GM23338 (cell line): ENCODE data around the gene ADAT2. TPM values are rescaled to one million over a fixed set of nuclear protein-coding genes. Genes with fewer than 3 reads are reported as not detected.

Experiments used
- ATAC-seq: fragments of 200-7000 bp; cut with Tn5 transposase; 3 replicates; pipeline ENCODE4 v1.9.1; 2020
- DNase-seq: peaks from one replicate; pipeline ENCODE4 v3.0.0-alpha.2; 2015; ENCODE audit warnings: low spot score
- H2AFZ ChIP-seq: fragments of 200-600 bp; sonication (generic); 2 replicates; pipeline ENCODE4 v1.8.0; 2016; ENCODE audit warnings: antibody characterized with exemption, mild to moderate bottlenecking, moderate library complexity
- H3F3A ChIP-seq: fragments of 200-600 bp; sonication (generic); replicated peaks from 2 replicates; pipeline ENCODE4 v1.8.0; 2017; ENCODE audit warnings: antibody characterized with exemption, mixed run types, low read depth
- H3K27ac ChIP-seq: fragments of 200-600 bp; sonication (generic); 2 replicates; pipeline ENCODE4 v1.6.1; 2016; ENCODE audit warnings: low read depth
- H3K27me3 ChIP-seq: fragments of 200-600 bp; sonication (generic); 2 replicates; pipeline ENCODE4 v1.8.0; 2016; ENCODE audit warnings: mild to moderate bottlenecking, mixed run types, moderate library complexity; ENCODE audit not compliant: insufficient read depth
- H3K36me3 ChIP-seq: fragments of 200-600 bp; sonication (generic); 2 replicates; pipeline ENCODE4 v1.8.0; 2016; ENCODE audit warnings: mild to moderate bottlenecking; ENCODE audit not compliant: insufficient read depth
- H3K4me1 ChIP-seq: fragments of 200-600 bp; sonication (generic); 2 replicates; pipeline ENCODE4 v1.8.0; 2016; ENCODE audit warnings: mild to moderate bottlenecking, moderate library complexity; ENCODE audit not compliant: insufficient read depth
- H3K4me2 ChIP-seq: fragments of 200-600 bp; sonication (generic); 2 replicates; pipeline ENCODE4 v1.7.1; 2017; ENCODE audit warnings: mixed run types
- H3K4me3 ChIP-seq: fragments of 200-600 bp; sonication (generic); 2 replicates; pipeline ENCODE4 v1.6.1; 2016; ENCODE audit warnings: mixed run types
- H3K79me2 ChIP-seq: fragments of 200-600 bp; sonication (generic); replicated peaks from 2 replicates; pipeline ENCODE4 v1.8.0; 2017; ENCODE audit warnings: mild to moderate bottlenecking; ENCODE audit not compliant: insufficient read depth
- H3K9me2 ChIP-seq: fragments of 200-600 bp; sonication (generic); 2 replicates; pipeline ENCODE4 v1.8.0; 2017; ENCODE audit not compliant: insufficient read depth
- H4K20me1 ChIP-seq: fragments of 200-600 bp; sonication (generic); replicated peaks from 2 replicates; pipeline ENCODE4 v1.8.0; 2017; ENCODE audit warnings: mild to moderate bottlenecking; ENCODE audit not compliant: insufficient read depth
- H3K27ac Mint-ChIP-seq: 2 replicates; pipeline ENCODE4 v1.8.0; 2020; ENCODE audit warnings: inconsistent platforms, mild to moderate bottlenecking, moderate library complexity, mixed read lengths
- H3K27me3 Mint-ChIP-seq: 3 replicates; pipeline ENCODE4 v1.8.0; 2022; ENCODE audit warnings: low read depth, mild to moderate bottlenecking, moderate library complexity, mixed read lengths, inconsistent platforms; ENCODE audit not compliant: insufficient read depth, poor library complexity
- H3K36me3 Mint-ChIP-seq: 3 replicates; pipeline ENCODE4 v1.8.0; 2021; ENCODE audit warnings: low read depth, mild to moderate bottlenecking, inconsistent platforms, moderate library complexity, mixed read lengths
- H3K4me1 Mint-ChIP-seq: 3 replicates; pipeline ENCODE4 v1.8.0; 2020; ENCODE audit warnings: mild to moderate bottlenecking, inconsistent platforms, mixed read lengths
- H3K4me3 Mint-ChIP-seq: 3 replicates; pipeline ENCODE4 v1.8.0; 2021; ENCODE audit warnings: moderate library complexity, mild to moderate bottlenecking, inconsistent platforms, mixed read lengths
- H3K9me3 Mint-ChIP-seq: 3 replicates; pipeline ENCODE4 v1.8.0; 2020; ENCODE audit warnings: moderate library complexity, mild to moderate bottlenecking, inconsistent platforms, mixed read lengths
- CREB1 ChIP-seq: fragments of 250-450 bp; sonication (Bioruptor Pico); IDR thresholded peaks from 2 replicates; pipeline ENCODE4 v1.5.0; 2020; ENCODE audit warnings: low read depth, mild to moderate bottlenecking, moderate library complexity
- CTCF ChIP-seq, 2 experiments: fragments of 200-600 bp in 1 of 2; sonication (generic) in 1 of 2; conservative IDR thresholded peaks; 2 replicates each; pipeline versions ENCODE4 v1.5.1 to v1.6.1; 2016 to 2017; ENCODE audit warnings: antibody characterized with exemption in 2 of 2, low read depth in 2 of 2, mild to moderate bottlenecking in 2 of 2, moderate library complexity in 1 of 2
- ETS1 ChIP-seq: IDR thresholded peaks from 2 replicates; pipeline ENCODE4 v1.6.1; 2016; ENCODE audit warnings: antibody characterized with exemption
- EZH2 ChIP-seq: fragments of 200-600 bp; sonication (generic); IDR thresholded peaks from one replicate; pipeline ENCODE4 v1.8.0; 2017; ENCODE audit warnings: antibody characterized with exemption, mild to moderate bottlenecking, low read depth; ENCODE audit not compliant: unreplicated experiment
- EZH2phosphoT487 ChIP-seq: fragments of 200-600 bp; sonication (generic); IDR thresholded peaks from one replicate; pipeline ENCODE4 v1.8.1; 2018; ENCODE audit warnings: antibody characterized with exemption; ENCODE audit not compliant: unreplicated experiment
- JUNB ChIP-seq: IDR thresholded peaks from one replicate; pipeline ENCODE4 v1.6.1; 2016; ENCODE audit warnings: antibody characterized with exemption; ENCODE audit not compliant: unreplicated experiment
- POLR2AphosphoS5 ChIP-seq: IDR thresholded peaks from 2 replicates; pipeline ENCODE4 v1.6.1; 2016; ENCODE audit warnings: antibody characterized with exemption, low read depth
- STAT1 ChIP-seq: IDR thresholded peaks from one replicate; pipeline ENCODE4 v1.6.1; 2016; ENCODE audit warnings: antibody characterized with exemption; ENCODE audit not compliant: unreplicated experiment
- ZNF114 ChIP-seq: fragments of 250-450 bp; sonication (Bioruptor Pico); IDR thresholded peaks from 2 replicates; pipeline ENCODE4 v1.5.0; 2020; ENCODE audit warnings: mild to moderate bottlenecking, moderate library complexity
- ZNF331 ChIP-seq: fragments of 250-450 bp; sonication (Bioruptor Pico); IDR thresholded peaks from 2 replicates; pipeline ENCODE4 v1.5.0; 2020; ENCODE audit warnings: low read depth, mild to moderate bottlenecking, moderate library complexity
- ZNF462 ChIP-seq: fragments of 250-450 bp; sonication (Bioruptor Pico); IDR thresholded peaks from 2 replicates; pipeline ENCODE4 v1.5.0; 2020; ENCODE audit warnings: mild to moderate bottlenecking, moderate library complexity
- polyA plus RNA-seq: library from polyadenylated mRNA; unstranded; fragments of >200 nt; fragmentation: Nextera tagmentation; extraction: Ambion mirVana; gene quantifications from 2 replicates; pipeline ENCODE4 v1.2.1, GENCODE V29; 2016
- total RNA-seq: library from RNA; depleted of rRNA; stranded (reverse); fragments of >200 nt; shearing (Covaris generic); gene quantifications from 2 replicates; pipeline ENCODE4 v1.2.3, GENCODE V29; 2014

ADAT2 gene
- total and polyA plus RNA-seq, 2 experiments from 2014 or later, result 7.4 to 13.7 TPM

- Histone ChIP-seq H3K27ac (no peak overlapping the region), H4K20me1 (no peaks in the 10 kb centered on the region), H3F3A (no peaks in the 10 kb centered on the region), H3K9me2 (peaks cover 13% of the 10 kb centered on the region), H2AFZ (peak overlapping the region; percentile 60), H3K4me2 (no peak overlapping the region), H3K36me3 (no peaks in the 10 kb centered on the region), H3K79me2 (no peaks in the 10 kb centered on the region), H3K27me3 (no peaks in the 10 kb centered on the region), H3K4me1 (peaks cover 22% of the 10 kb centered on the region), H3K4me3 (no peak overlapping the region)
- TF ChIP-seq EZH2phosphoT487 (no peak), ZNF462 (CRISPR knock-in tag) (no peak), JUNB (no peak), POLR2AphosphoS5 (no peak), CREB1 (CRISPR knock-in tag) (no peak), ZNF114 (CRISPR knock-in tag) (no peak), ZNF331 (CRISPR knock-in tag) (no peak), STAT1 (no peak), CTCF (conservative IDR thresholded peaks at IDR 0.05; ENCODE audit: low read depth in 2 of 2) (no peak), EZH2 (no peak), ETS1 (no peak)
- no peak overlapping the region for H3K27ac Mint-ChIP-seq
- H3K36me3 Mint-ChIP-seq, result no peaks in the 10 kb centered on the region; the same call in 2 of the 3 replicates
- peaks cover 7% of the 10 kb centered on the region for H3K27me3 Mint-ChIP-seq
- no peak for DNase-seq
- H3K4me3 Mint-ChIP-seq, result no peak overlapping the region
- no peaks in the 10 kb centered on the region for H3K9me3 Mint-ChIP-seq
- ATAC-seq, result no peak
- peaks cover 20% of the 10 kb centered on the region for H3K4me1 Mint-ChIP-seq
These were observed 53.8 kb downstream of the ADAT2 start for GRCh38 chr6:143396497-143397226.
